B cell (primary cell): Measurements from ENCODE around the gene PODNL1. TPM values are rescaled to one million over a fixed set of nuclear protein-coding genes. Genes with fewer than 3 reads are reported as not detected.

Source experiments
- ATAC-seq: fragments of 200-7000 bp; cut with Tn5 transposase; one replicate; pipeline ENCODE4 v1.10.0; 2021; ENCODE audit warnings: low read depth, mild to moderate bottlenecking, moderate number of reproducible peaks, moderate library complexity
- CTCF ChIA-PET: fragments of 350-600 bp; sonication (Branson Sonifier 250); formaldehyde crosslinking; loops from one replicate; lab custom pipeline; 2021; ENCODE audit warnings: antibody characterized with exemption, inconsistent platforms; lab: Charles Lee
- POLR2A ChIA-PET: fragments of 350-600 bp; sonication (Branson Sonifier 250); formaldehyde crosslinking; loops from one replicate; lab custom pipeline; 2021; ENCODE audit warnings: antibody characterized with exemption; lab: Charles Lee
- DNase-seq: peaks from one replicate; pipeline ENCODE4 v3.0.0; 2013
- H2AFZ ChIP-seq: 2 replicates; pipeline ENCODE4 v1.6.1; 2012; ENCODE audit warnings: mild to moderate bottlenecking, low read depth, low read length; ENCODE audit not compliant: insufficient read depth, poor library complexity, severe bottlenecking
- H3K27ac ChIP-seq, 2 donors: 1 replicate in 1 of 2; 2 replicates in 1 of 2; pipeline ENCODE4 v1.5.1; 2012 to 2013; ENCODE audit warnings: low read length in 2 of 2, mild to moderate bottlenecking in 2 of 2, moderate library complexity in 1 of 2
- H3K27me3 ChIP-seq, 4 experiments: fragments of 200-600 bp in 1 of 4; sonication (generic) in 1 of 4; replicated peaks in 1 of 4; 1 replicate in 2 of 4; 2 replicates in 2 of 4; pipeline versions ENCODE4 v1.6.1 to v1.7.0; 2013 to 2016; ENCODE audit warnings: low read length in 3 of 4, mild to moderate bottlenecking in 2 of 4, mixed read lengths in 1 of 4, moderate library complexity in 1 of 4; ENCODE audit not compliant: insufficient read depth in 4 of 4, control insufficient read depth in 3 of 4; ENCODE audit errors: control extremely low read depth in 1 of 4
- H3K36me3 ChIP-seq, 2 experiments: replicated peaks in 1 of 2; 1 replicate in 1 of 2; 2 replicates in 1 of 2; pipeline versions ENCODE4 v1.6.1 to v1.7.1; 2013; ENCODE audit warnings: low read length in 1 of 2; ENCODE audit not compliant: insufficient read depth in 2 of 2, control insufficient read depth in 1 of 2; ENCODE audit errors: control extremely low read depth in 1 of 2, extremely low read depth in 1 of 2
- H3K4me1 ChIP-seq, 2 donors: fragments of 200-600 bp in 1 of 2; sonication (generic) in 1 of 2; 1 replicate in 1 of 2; 2 replicates in 1 of 2; pipeline versions ENCODE4 v1.5.1 to v1.6.1; 2013 to 2017; ENCODE audit warnings: low read length in 2 of 2; ENCODE audit not compliant: control insufficient read depth in 2 of 2, insufficient read depth in 2 of 2
- H3K4me2 ChIP-seq: replicated peaks from 2 replicates; pipeline ENCODE3; 2012; ENCODE audit warnings: mild to moderate bottlenecking, low read depth, low read length; ENCODE audit not compliant: poor library complexity, severe bottlenecking
- H3K4me3 ChIP-seq, 5 experiments: fragments of 200-600 bp in 1 of 5; sonication (generic) in 1 of 5; 1 replicate in 3 of 5; 2 replicates in 2 of 5; pipeline versions ENCODE4 v1.5.1 to v1.7.0; 2011 to 2016; ENCODE audit warnings: low read length in 4 of 5, mild to moderate bottlenecking in 4 of 5, low read depth in 2 of 5, control low read depth in 1 of 5, moderate library complexity in 1 of 5; ENCODE audit not compliant: insufficient read depth in 1 of 5; ENCODE audit errors: control extremely low read depth in 1 of 5, extremely low read depth in 1 of 5
- H3K79me2 ChIP-seq: fragments of 200-600 bp; sonication (generic); one replicate; pipeline ENCODE4 v1.6.0; 2016; ENCODE audit warnings: low read length; ENCODE audit not compliant: control insufficient read depth, insufficient read depth
- H3K9ac ChIP-seq: fragments of 200-600 bp; sonication (generic); 2 replicates; pipeline ENCODE4 v1.6.1; 2017; ENCODE audit warnings: mild to moderate bottlenecking, low read length, moderate library complexity
- H3K9me3 ChIP-seq, 3 donors: one replicate each; pipeline versions ENCODE4 v1.6.1 to v1.7.1; 2013; ENCODE audit warnings: low read length in 2 of 3; ENCODE audit not compliant: control insufficient read depth in 2 of 3, insufficient read depth in 1 of 3; ENCODE audit errors: control extremely low read depth in 1 of 3
- H4K20me1 ChIP-seq: 2 replicates; pipeline ENCODE4 v1.6.0; 2012; ENCODE audit warnings: mild to moderate bottlenecking, low read length; ENCODE audit not compliant: insufficient read depth, control insufficient read depth, poor library complexity, severe bottlenecking
- H3K27ac Mint-ChIP-seq: one replicate; pipeline ENCODE4 v1.8.0; 2021; ENCODE audit warnings: mixed read lengths
- H3K27me3 Mint-ChIP-seq: one replicate; pipeline ENCODE4 v1.8.0; 2021; ENCODE audit warnings: mixed read lengths
- H3K4me1 Mint-ChIP-seq: one replicate; pipeline ENCODE4 v1.8.0; 2021; ENCODE audit warnings: mixed read lengths
- H3K4me3 Mint-ChIP-seq: one replicate; pipeline ENCODE4 v1.8.0; 2021; ENCODE audit warnings: mixed read lengths
- H3K9me3 Mint-ChIP-seq: one replicate; pipeline ENCODE4 v1.8.0; 2022; ENCODE audit warnings: mixed read lengths; ENCODE audit not compliant: insufficient read depth
- CTCF ChIP-seq: fragments of 200-600 bp; IDR thresholded peaks from one replicate; pipeline ENCODE4 v1.8.0; 2022; ENCODE audit warnings: antibody characterized with exemption, mild to moderate bottlenecking
- EZH2 ChIP-seq: IDR thresholded peaks from 2 replicates; pipeline ENCODE4 v1.6.1; 2012; ENCODE audit warnings: borderline replicate concordance, low read depth, mild to moderate bottlenecking, moderate library complexity, low read length; ENCODE audit not compliant: insufficient read depth, poor library complexity, severe bottlenecking
- WGBS: methylation state at CpG from one replicate; pipeline ENCODE4 v1.1.5; 2013; ENCODE audit warnings: missing lambda C conversion rate; ENCODE audit not compliant: insufficient coverage; 5-methylcytosine and 5-hydroxymethylcytosine counted together
- intact Hi-C: fragments of 100-400 bp; cut with micrococcal nuclease; formaldehyde crosslinking; loops from one replicate; pipeline ENCODE4 v1.10.0; 2022
- polyA plus RNA-seq: library from polyadenylated mRNA; depleted of rRNA; stranded (reverse); fragments of >200 nt; gene quantifications from 2 replicates; pipeline ENCODE4 v1.2.3, GENCODE V29; 2012
- total RNA-seq, 2 donors: library from RNA; stranded (reverse); fragments of 120-200 nt in 1 of 2; gene quantifications; 1 replicate in 1 of 2; 2 replicates in 1 of 2; pipeline versions ENCODE4 v1.2.3 to v1.2.4, GENCODE V29; 2013 to 2022

PODNL1 gene
- total and polyA plus RNA-seq, 2 donors (not counting 1 experiment from before 2014, with no cell fraction given): not detected

GRCh38 chr19:13926715-13927114 lies 11.5 kb downstream of the PODNL1 start:
- Histone ChIP-seq H4K20me1 (no peaks in the 10 kb centered on the region), H3K36me3 (peaks cover 2 to 20% of the 10 kb centered on the region in 2 experiments), H3K4me3 (no peak overlapping the region), H3K9me3 (no peaks in the 10 kb centered on the region), H3K79me2 (no peaks in the 10 kb centered on the region), H2AFZ (no peak overlapping the region), H3K27me3 (no peaks in the 10 kb centered on the region), H3K9ac (no peak overlapping the region), H3K27ac (no peak overlapping the region), H3K4me2 (no peak overlapping the region), H3K4me1 (no peaks in the 10 kb centered on the region)
- Mint-ChIP-seq H3K27ac (no peak overlapping the region), H3K27me3 (no peaks in the 10 kb centered on the region), H3K4me3 (no peak overlapping the region), H3K9me3 (no peaks in the 10 kb centered on the region), H3K4me1 (no peaks in the 10 kb centered on the region)
- TF ChIP-seq EZH2: no peak
- no peak for TF ChIP-seq CTCF
- ATAC-seq: no peak
- ChIA-PET CTCF (no interaction called here), POLR2A (no interaction called here)
- 94% methylated on average over 4 of the region's 8 CpGs for WGBS
- no peak for DNase-seq
- intact Hi-C loops: no loop called here

- H3K4me2 ChIP-seq: no peak overlapping the region
- peaks cover 0 to 7% (median under 1%) of the 10 kb centered on the region in 3 donors for H3K9me3 ChIP-seq
- no peak for TF ChIP-seq CTCF
- TF ChIP-seq EZH2: no peak
- 94% methylated on average over 2 of the region's 4 CpGs for WGBS
- Mint-ChIP-seq H3K27me3 (no peaks in the 10 kb centered on the region), H3K27ac (no peak overlapping the region), H3K4me1 (no peaks in the 10 kb centered on the region), H3K9me3 (no peaks in the 10 kb centered on the region), H3K4me3 (no peak overlapping the region)
- no peak overlapping the region for H3K9ac ChIP-seq
- ChIA-PET CTCF (no interaction called here), POLR2A (no interaction called here)
- no peak overlapping the region for H3K4me3 ChIP-seq
- peaks cover 2 to 25% of the 10 kb centered on the region in 2 experiments for H3K36me3 ChIP-seq
- ATAC-seq (no peak), DNase-seq (no peak)
- no peaks in the 10 kb centered on the region for H3K4me1 ChIP-seq
- no peaks in the 10 kb centered on the region for H3K79me2 ChIP-seq
- no peak overlapping the region for H3K27ac ChIP-seq
- H3K27me3 ChIP-seq: no peaks in the 10 kb centered on the region
- H4K20me1 ChIP-seq: no peaks in the 10 kb centered on the region
- intact Hi-C loops: no loop called here
- no peak overlapping the region for H2AFZ ChIP-seq
Observed at GRCh38 chr19:13926010-13926409, 12.2 kb downstream of the PODNL1 start.
